ENCODE data around the gene KMT2E.

- TF ChIP-seq, protein P1, sequence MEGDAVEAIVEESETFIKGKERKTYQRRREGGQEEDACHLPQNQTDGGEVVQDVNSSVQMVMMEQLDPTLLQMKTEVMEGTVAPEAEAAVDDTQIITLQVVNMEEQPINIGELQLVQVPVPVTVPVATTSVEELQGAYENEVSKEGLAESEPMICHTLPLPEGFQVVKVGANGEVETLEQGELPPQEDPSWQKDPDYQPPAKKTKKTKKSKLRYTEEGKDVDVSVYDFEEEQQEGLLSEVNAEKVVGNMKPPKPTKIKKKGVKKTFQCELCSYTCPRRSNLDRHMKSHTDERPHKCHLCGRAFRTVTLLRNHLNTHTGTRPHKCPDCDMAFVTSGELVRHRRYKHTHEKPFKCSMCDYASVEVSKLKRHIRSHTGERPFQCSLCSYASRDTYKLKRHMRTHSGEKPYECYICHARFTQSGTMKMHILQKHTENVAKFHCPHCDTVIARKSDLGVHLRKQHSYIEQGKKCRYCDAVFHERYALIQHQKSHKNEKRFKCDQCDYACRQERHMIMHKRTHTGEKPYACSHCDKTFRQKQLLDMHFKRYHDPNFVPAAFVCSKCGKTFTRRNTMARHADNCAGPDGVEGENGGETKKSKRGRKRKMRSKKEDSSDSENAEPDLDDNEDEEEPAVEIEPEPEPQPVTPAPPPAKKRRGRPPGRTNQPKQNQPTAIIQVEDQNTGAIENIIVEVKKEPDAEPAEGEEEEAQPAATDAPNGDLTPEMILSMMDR (conservative IDR thresholded peaks at IDR 0.05; ENCODE audit: low read depth, low read length) = no peak
- TF ChIP-seq EZH2 (IDR thresholded peaks at IDR 0.05; ENCODE audit: borderline replicate concordance, low read depth, low read length, poor library complexity, severe bottlenecking) = no peak
Observed at GRCh38 chr7:105011831-105012502, 2.0 kb upstream of the KMT2E start.
